BJ (cell line): ENCODE results near the gene MAP3K10. TPM values are rescaled to one million over a fixed set of nuclear protein-coding genes. Genes with fewer than 3 reads are reported as not detected.

Experiments used
- CTCF ChIA-PET: fragments of 350-600 bp; formaldehyde crosslinking; extraction: SDS; loops from one replicate; lab custom pipeline; 2021; ENCODE audit warnings: antibody characterized with exemption, inconsistent platforms; lab: Yijun Ruan, JAX
- POLR2A ChIA-PET: fragments of 300-600 bp; sonication (Branson Sonifier 250); formaldehyde crosslinking; extraction: SDS; loops from one replicate; lab custom pipeline; 2021; ENCODE audit warnings: antibody characterized with exemption; lab: Charles Lee
- DNase-seq: peaks from one replicate; pipeline ENCODE4 v3.0.0-alpha.2; 2011; ENCODE audit warnings: low read depth
- H3K27me3 ChIP-seq: 2 replicates; pipeline ENCODE4 v1.6.0; 2011; ENCODE audit warnings: low read length; ENCODE audit not compliant: control insufficient read depth, insufficient read depth
- H3K36me3 ChIP-seq: 2 replicates; pipeline ENCODE4 v1.5.1; 2011; ENCODE audit warnings: low read length; ENCODE audit not compliant: control insufficient read depth, insufficient read depth
- H3K4me3 ChIP-seq: 2 replicates; pipeline ENCODE4 v1.5.1; 2011; ENCODE audit warnings: low read depth, mild to moderate bottlenecking, control low read depth, low read length
- CTCF ChIP-seq: IDR thresholded peaks from 2 replicates; pipeline ENCODE4 v1.5.1; 2011; ENCODE audit warnings: low read depth, mild to moderate bottlenecking, control low read depth, inconsistent platforms, low read length, moderate library complexity; ENCODE audit not compliant: insufficient read depth
- polyA plus RNA-seq: library from polyadenylated mRNA; depleted of rRNA; stranded (reverse); fragments of >200 nt; gene quantifications from 2 replicates; pipeline ENCODE4 v1.2.3, GENCODE V29; 2011; rRNA removed

The MAP3K10 gene
- polyA plus RNA-seq, 1 experiment = 3.6 TPM

GRCh38 chr19:40264314-40265054 lies 73.3 kb downstream of the MAP3K10 start:
- no peak overlapping the region for H3K4me3 ChIP-seq
- H3K36me3 ChIP-seq = peaks cover 23% of the 10 kb centered on the region
- TF ChIP-seq CTCF = no peak
- no peak for DNase-seq
- ChIA-PET POLR2A (no interaction called here), CTCF (no interaction called here)
- H3K27me3 ChIP-seq = no peaks in the 10 kb centered on the region

Other genes starting within 250 kb of the MAP3K10 start
- 71.5 and 105 TPM in 2 replicates for gene PSMC4, start 220.3 kb upstream of the MAP3K10 start, polyA plus RNA-seq
- gene ZNF546, start 194.4 kb upstream of the MAP3K10 start, polyA plus RNA-seq = 1.4 and 1.9 TPM in 2 replicates
- 2.3 and 7.4 TPM in 2 replicates for gene ZNF780B, start 135.2 kb upstream of the MAP3K10 start, polyA plus RNA-seq
- gene ZNF780A, start 100.5 kb upstream of the MAP3K10 start, polyA plus RNA-seq = 4.2 and 8.1 TPM in 2 replicates
- not detected in 2 replicates for gene TTC9B, start 27.0 kb downstream of the MAP3K10 start, polyA plus RNA-seq
- 0.06 and 0.17 TPM in 2 replicates for gene CCNP, start 35.3 kb downstream of the MAP3K10 start, polyA plus RNA-seq
- 113 and 162 TPM in 2 replicates for gene AKT2, start 93.9 kb downstream of the MAP3K10 start, polyA plus RNA-seq
- 14.7 and 25.2 TPM in 2 replicates for gene C19orf47, start 157.0 kb downstream of the MAP3K10 start, polyA plus RNA-seq
- 320 and 571 TPM in 2 replicates for gene PLD3, start 157.3 kb downstream of the MAP3K10 start, polyA plus RNA-seq
- 0.10 and 0.21 TPM in 2 replicates for gene HIPK4, start 198.8 kb downstream of the MAP3K10 start, polyA plus RNA-seq
- gene PRX, start 222.0 kb downstream of the MAP3K10 start, polyA plus RNA-seq = 1.9 and 2.4 TPM in 2 replicates
- gene SERTAD1, start 234.6 kb downstream of the MAP3K10 start, polyA plus RNA-seq = 14.5 and 21.9 TPM in 2 replicates